GM12878 (cell line): ENCODE results near the gene NOS3.

ENCODE experiments used
- BHLHE40 ChIP-seq, 2 experiments: fragments of 450-650 bp in 1 of 2; IDR thresholded peaks; 2 replicates each; pipeline ENCODE4 v1.6.1; 2011 to 2017; ENCODE audit warnings: low read depth in 2 of 2, borderline replicate concordance in 1 of 2, improper control_type of control experiment in 1 of 2, low read length in 1 of 2, mild to moderate bottlenecking in 1 of 2
- EZH2 ChIP-seq: IDR thresholded peaks from 2 replicates; pipeline ENCODE4 v1.6.1; 2012; ENCODE audit warnings: low read depth, mild to moderate bottlenecking, control low read depth, inconsistent platforms, low read length, borderline replicate concordance; ENCODE audit not compliant: control insufficient read depth
- GABPA ChIP-seq: IDR thresholded peaks from 2 replicates; pipeline ENCODE4 v1.6.1; 2014; ENCODE audit warnings: antibody characterized with exemption, low read depth, mild to moderate bottlenecking, inconsistent platforms
- MYC ChIP-seq: IDR thresholded peaks from 2 replicates; pipeline ENCODE4 v1.6.1; 2011; ENCODE audit warnings: mild to moderate bottlenecking, low read length, moderate library complexity, inconsistent platforms; ENCODE audit not compliant: insufficient read depth, insufficient replicate concordance, insufficient read length, severe bottlenecking
- TCF12 ChIP-seq: IDR thresholded peaks from 2 replicates; pipeline ENCODE4 v1.6.1; 2011; ENCODE audit warnings: low read depth, mild to moderate bottlenecking, low read length
- TF ChIP-seq, protein P1 (sequence below): IDR thresholded peaks from 2 replicates; pipeline ENCODE4 v1.6.1; 2011; ENCODE audit warnings: low read depth, low read length, improper control_type of control experiment, borderline replicate concordance
- TF ChIP-seq, protein P2 (sequence below): IDR thresholded peaks from 2 replicates; pipeline ENCODE4 v1.6.1; 2012; ENCODE audit warnings: mild to moderate bottlenecking, low read depth, low read length
- TF ChIP-seq, protein P3 (sequence below), 3 experiments: IDR thresholded peaks in 2 of 3; conservative IDR thresholded peaks in 1 of 3; 2 replicates each; pipeline ENCODE4 v1.5.1; 2011; ENCODE audit warnings: low read depth in 3 of 3, low read length in 3 of 3, mild to moderate bottlenecking in 3 of 3, control low read depth in 2 of 3, moderate library complexity in 2 of 3, inconsistent platforms in 1 of 3, mixed read lengths in 1 of 3; ENCODE audit not compliant: control insufficient read depth in 2 of 3, insufficient read depth in 1 of 3; ENCODE audit errors: extremely low read depth in 1 of 3

DNA sequence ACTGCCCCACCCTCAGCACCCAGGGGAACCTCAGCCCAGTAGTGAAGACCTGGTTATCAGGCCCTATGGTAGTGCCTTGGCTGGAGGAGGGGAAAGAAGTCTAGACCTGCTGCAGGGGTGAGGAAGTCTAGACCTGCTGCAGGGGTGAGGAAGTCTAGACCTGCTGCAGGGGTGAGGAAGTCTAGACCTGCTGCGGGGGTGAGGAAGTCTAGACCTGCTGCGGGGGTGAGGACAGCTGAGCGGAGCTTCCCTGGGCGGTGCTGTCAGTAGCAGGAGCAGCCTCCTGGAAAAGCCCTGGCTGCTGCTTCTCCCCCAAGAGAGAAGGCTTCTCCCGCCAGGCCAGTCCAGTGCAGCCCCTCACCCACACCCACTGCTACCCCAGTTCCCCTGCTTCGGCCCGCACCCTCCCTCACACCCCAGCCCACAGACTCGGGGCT is 6.3 kb downstream of the NOS3 start:
- TF ChIP-seq, protein P1, sequence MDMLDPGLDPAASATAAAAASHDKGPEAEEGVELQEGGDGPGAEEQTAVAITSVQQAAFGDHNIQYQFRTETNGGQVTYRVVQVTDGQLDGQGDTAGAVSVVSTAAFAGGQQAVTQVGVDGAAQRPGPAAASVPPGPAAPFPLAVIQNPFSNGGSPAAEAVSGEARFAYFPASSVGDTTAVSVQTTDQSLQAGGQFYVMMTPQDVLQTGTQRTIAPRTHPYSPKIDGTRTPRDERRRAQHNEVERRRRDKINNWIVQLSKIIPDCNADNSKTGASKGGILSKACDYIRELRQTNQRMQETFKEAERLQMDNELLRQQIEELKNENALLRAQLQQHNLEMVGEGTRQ = no peak
- TF ChIP-seq EZH2 = no peak
- no peak for TF ChIP-seq MYC
- TF ChIP-seq, protein P2, sequence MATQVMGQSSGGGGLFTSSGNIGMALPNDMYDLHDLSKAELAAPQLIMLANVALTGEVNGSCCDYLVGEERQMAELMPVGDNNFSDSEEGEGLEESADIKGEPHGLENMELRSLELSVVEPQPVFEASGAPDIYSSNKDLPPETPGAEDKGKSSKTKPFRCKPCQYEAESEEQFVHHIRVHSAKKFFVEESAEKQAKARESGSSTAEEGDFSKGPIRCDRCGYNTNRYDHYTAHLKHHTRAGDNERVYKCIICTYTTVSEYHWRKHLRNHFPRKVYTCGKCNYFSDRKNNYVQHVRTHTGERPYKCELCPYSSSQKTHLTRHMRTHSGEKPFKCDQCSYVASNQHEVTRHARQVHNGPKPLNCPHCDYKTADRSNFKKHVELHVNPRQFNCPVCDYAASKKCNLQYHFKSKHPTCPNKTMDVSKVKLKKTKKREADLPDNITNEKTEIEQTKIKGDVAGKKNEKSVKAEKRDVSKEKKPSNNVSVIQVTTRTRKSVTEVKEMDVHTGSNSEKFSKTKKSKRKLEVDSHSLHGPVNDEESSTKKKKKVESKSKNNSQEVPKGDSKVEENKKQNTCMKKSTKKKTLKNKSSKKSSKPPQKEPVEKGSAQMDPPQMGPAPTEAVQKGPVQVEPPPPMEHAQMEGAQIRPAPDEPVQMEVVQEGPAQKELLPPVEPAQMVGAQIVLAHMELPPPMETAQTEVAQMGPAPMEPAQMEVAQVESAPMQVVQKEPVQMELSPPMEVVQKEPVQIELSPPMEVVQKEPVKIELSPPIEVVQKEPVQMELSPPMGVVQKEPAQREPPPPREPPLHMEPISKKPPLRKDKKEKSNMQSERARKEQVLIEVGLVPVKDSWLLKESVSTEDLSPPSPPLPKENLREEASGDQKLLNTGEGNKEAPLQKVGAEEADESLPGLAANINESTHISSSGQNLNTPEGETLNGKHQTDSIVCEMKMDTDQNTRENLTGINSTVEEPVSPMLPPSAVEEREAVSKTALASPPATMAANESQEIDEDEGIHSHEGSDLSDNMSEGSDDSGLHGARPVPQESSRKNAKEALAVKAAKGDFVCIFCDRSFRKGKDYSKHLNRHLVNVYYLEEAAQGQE = no peak
- TF ChIP-seq, protein P3, sequence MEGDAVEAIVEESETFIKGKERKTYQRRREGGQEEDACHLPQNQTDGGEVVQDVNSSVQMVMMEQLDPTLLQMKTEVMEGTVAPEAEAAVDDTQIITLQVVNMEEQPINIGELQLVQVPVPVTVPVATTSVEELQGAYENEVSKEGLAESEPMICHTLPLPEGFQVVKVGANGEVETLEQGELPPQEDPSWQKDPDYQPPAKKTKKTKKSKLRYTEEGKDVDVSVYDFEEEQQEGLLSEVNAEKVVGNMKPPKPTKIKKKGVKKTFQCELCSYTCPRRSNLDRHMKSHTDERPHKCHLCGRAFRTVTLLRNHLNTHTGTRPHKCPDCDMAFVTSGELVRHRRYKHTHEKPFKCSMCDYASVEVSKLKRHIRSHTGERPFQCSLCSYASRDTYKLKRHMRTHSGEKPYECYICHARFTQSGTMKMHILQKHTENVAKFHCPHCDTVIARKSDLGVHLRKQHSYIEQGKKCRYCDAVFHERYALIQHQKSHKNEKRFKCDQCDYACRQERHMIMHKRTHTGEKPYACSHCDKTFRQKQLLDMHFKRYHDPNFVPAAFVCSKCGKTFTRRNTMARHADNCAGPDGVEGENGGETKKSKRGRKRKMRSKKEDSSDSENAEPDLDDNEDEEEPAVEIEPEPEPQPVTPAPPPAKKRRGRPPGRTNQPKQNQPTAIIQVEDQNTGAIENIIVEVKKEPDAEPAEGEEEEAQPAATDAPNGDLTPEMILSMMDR (IDR thresholded peaks at IDR 0.05 in 2 of 3, conservative IDR thresholded peaks at IDR 0.05 in 1 of 3; ENCODE audit: control insufficient read depth in 2 of 3, extremely low read depth in 1 of 3, insufficient read depth in 1 of 3, low read depth in 3 of 3, low read length in 3 of 3) = no peak
- no peak for TF ChIP-seq TCF12
- TF ChIP-seq GABPA = no peak
- TF ChIP-seq BHLHE40 (IDR thresholded peaks at IDR 0.05; ENCODE audit: borderline replicate concordance in 1 of 2, low read depth in 2 of 2, low read length in 1 of 2) = no peak
